Measurements from ENCODE around the gene YBEY.

GRCh38 chr21:46316708-46317324 lies 30.7 kb downstream of the YBEY start:
- TF ChIP-seq CTCF (IDR thresholded peaks at IDR 0.05): no peak
- no peak for TF ChIP-seq POLR2AphosphoS5 (IDR thresholded peaks at IDR 0.05)
- TF ChIP-seq POLR2A (IDR thresholded peaks at IDR 0.05): no peak
- no peak for TF ChIP-seq EP300 (IDR thresholded peaks at IDR 0.05)

All from upper lobe of left lung (tissue), 4 donors.